GM19438 (cell line): Measurements from ENCODE around the gene STXBP1.

Experiments used
- ATAC-seq: cut with Tn5 transposase; IDR thresholded peaks from one replicate; pipeline ENCODE4 v1.9.1; 2021; ENCODE audit warnings: low read depth; ENCODE audit not compliant: unreplicated experiment

STXBP1 gene

DNA sequence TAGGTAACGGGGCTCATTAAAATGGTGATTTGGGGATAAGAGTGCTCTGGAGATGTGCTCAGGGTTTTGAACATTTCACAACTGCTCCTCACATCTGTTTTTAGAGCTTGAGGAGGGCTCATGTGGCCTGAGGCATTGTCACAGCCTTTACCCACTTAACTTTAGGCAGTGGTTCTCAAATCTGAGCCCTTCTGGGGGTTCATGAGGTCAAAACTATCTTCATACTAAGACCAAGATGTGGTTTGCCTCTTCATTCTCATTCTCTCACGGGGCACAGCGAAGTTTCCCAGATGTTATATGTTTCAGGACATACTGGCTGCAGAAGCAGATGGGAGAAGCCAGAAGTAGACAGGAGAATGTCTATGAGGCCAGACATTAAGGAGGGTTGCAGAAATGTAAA, 38.4 kb downstream of the STXBP1 start:
- no peak for ATAC-seq

DNA sequence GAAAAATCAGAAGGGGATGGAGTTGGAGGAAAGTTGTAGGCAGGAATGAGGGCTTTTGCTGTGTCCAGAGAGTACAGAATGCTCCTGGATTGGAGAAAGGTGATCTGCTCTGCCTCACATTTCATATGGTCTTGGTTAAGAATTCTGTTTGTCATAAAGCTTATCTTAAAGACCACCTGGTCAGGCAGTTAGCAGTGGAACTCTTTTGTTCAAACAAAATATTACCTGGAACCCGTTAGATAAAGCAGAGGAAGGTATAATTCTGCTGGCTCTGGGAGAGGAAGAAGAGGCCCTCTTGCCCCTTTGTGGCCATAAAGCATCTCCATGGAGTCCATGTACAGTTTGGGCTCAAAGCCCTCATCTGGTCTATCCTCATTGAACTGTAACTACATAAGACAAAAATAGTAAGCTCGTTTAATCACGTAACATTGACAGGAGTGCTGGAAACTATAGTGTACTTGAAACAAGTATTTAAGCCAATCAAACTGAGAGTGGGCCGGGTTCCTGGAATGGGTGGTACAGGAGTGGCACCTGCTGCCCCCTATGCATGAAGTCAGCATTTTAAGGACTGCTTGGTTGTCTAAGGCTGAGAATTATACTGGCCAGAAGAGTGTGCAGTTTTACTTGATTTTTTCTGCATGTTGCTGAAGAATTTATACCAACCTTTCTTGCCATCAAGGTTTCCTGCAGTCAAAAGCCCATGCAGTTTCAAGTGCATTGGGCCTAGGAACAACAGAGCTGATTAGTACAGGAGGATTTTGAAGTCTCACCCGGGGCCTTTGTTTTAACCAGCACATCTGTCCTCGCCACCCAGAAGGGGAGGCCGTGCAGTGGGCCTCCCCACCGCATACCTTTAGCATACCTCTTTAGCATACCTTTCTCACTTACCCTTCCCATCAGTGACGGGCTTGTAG, 39.9 kb downstream of the STXBP1 start:
- no peak for ATAC-seq

DNA sequence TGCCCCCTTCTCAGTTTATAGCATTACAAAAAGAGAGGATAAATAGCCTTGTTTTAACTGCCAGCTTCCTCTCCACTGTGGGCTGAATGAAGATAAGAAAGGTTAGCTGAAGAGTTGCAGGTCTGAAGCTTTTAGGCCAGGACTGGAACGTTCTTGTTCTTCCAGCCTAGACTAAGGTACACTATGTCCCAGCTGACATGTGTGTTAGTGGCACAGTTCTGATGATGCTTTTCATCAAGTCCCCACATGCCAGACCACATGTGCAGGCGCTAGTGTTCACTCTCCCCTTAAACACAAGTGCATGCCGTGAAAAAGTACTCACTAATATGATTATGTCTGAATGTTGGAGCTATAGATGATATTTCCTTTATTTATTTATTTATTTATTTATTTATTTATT, 40.7 kb downstream of the STXBP1 start:
- ATAC-seq = no peak

DNA sequence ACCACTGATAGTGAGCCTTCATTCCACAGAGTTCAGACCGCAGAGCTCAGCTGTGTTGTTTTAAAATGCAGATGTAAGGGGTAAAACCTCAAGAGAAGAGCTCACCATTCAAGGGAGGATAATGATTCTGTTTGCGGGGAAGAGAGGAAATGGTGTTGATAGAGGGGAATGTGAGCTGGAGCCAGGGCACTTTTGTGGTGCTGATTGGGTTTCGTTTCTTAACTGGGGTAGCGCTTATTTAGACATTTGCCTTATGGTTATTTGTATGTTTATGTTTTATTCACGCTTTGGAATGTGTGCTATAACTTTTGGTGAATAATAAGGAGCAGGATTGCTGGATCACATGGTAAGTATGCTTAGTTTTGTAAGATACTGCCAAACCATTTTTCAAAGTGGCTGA, 42.5 kb downstream of the STXBP1 start:
- no peak for ATAC-seq

DNA sequence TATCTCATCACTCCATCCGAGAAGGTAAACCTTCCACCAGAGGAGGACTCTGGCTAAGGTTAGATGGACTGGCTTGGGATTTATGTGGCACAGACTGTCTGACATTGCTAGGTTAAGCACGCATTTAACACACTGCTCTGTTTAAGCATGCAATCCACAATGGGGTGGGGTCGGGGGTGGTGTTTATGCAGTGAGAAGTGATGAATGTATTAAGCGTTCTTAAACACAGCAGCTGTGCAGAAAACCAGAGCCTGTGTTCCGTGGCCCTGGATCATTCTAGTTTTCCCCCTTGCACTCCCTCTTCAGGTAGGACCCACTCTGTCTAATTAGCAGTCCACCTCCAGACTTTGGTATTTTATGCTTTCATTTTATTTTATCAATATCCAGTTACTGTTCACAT, 46.4 kb downstream of the STXBP1 start:
- no peak for ATAC-seq

DNA sequence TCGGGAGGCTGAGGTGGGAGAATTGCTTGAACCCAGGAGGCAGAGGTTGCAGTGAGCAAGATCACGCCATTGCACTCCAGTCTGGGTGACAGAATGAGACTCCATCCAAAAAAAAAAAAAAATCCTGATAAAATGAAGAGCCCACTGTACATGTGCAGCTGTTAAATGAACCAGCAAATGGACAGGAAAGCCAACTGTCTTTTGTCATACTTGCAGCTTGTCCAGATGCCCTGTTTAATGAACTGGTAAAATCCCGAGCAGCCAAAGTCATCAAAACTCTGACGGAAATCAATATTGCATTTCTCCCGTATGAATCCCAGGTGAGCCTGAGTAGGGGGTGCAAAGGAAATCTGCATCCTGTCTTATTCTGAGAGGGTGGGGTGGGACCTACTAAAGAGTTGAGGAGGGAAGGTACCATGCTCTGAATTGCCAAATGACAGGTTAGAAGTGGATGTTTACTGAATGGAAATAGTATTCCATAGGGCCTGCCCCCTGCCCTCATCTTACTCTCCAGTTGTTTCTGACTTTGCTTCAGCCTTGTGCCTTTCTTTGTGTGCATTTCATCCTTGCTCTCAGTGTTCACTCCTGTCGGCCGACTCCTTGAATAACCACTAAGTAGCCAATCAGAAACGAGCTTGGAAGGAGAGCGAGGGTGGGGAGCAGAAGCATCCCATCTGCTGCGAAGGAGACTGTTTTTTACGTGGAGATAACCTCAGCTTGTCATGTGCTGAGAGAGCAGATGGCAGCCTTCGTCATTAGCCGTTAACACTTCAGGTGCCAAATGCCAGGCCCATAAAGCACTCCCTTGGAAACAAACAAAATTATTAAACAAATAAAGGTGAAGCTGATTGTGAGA, 49.0 kb downstream of the STXBP1 start:
- no peak for ATAC-seq

DNA sequence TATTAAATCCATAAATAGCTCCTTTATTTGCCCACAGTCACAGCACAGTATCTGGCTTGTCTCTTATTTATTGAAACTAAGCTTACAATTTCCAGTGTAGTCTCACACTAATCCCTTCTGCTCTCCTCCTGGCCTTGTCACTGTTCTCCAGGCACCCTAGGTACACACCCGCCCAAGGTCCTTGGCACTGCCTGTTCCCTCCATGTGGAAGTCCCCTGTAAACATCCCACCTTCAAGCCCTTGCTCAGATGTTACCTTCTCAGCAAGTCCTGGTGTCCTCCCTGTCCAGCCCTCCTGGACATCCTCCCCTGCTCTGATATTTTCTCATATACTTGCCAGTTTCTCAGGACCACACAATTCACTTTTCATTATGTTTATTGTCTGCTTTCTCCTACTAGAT, 50.5 kb downstream of the STXBP1 start:
- ATAC-seq = no peak

DNA sequence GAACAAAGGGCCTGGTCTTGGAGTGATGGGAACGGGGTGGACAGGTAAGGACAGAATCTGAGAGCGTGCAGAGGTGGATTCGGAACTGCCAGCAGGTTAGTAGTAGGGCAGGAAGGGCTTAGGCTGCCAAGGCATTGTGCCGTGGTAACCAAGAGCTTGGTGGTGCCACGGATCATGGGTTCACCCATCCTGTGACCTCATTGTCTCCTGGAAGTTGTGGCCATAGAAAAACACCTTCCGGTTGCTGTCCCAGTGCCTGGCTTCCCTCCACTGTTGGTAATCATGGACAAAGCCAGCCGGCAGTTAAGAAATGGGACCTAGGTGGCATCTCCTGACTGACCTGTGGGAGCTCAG, 52.2 kb downstream of the STXBP1 start:
- no peak for ATAC-seq

DNA sequence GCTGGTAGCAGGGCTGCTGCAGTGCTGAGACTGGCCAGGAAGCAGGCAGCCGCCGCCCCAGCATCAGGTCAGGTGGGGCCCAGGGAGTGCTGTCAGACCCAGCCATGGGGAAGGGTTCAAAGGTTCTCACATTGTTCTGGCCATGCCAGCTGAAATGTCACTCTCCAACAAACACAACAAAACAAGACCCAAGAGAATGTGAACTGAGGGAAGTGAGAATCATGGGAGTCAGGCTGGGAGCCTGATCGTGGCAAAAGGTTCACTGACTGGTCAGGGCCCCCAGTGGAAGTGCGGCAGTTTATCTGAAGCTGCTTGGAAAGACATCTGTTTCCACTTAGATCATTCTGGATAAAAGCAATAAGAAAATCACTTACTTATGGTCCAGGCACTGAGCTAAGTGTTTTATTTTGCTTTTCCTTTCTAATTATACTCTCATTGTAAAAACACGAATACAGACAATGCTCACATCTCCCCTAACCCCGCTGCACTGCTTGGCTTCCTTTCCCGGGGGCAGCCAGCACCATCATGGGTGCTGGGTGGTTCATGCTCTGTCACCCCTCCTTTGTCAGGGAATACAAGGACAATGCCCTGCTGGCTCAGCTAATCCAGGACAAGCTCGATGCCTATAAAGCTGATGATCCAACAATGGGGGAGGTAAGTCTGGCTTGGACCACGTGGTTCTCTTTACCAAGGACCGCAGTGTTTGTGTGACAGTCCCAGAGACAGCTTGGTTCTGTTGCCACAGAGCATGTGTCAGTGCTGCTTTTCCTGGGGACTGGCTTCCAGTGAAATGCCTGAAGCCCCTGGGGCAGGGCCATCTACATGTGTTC, 52.8 kb downstream of the STXBP1 start:
- ATAC-seq = no peak

DNA sequence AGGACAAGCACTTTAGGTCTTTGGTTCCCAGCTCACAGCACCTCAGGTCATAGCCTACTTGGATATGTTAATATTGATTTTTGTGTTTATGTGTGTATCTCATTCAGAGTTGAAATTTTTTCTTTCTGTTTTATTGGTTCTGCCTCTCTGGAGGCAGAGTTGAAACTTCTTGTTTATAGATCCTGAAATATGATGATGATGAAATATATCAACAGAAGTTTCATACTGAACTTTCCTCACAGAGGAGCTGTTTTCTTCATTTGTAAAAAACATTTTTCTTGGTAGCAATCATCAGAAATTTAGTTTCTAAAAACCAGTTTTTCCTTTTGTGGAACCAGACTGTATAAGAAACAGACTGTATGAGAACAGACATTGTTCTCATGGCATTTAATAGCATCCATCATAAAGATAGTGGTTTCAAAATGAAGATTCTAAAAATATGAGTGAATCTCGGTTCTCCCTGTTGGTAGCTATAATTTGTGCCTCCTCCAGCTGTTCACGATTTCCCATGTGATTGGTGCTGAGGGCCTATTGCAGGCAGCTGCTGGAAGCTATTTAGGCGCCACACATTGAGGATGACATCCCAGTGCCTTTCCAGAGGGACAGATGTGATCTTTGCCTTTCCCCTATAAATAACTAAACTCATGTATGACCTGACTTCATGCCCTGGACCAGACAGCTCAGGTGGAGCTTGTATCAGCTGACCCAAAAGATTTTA, 55.2 kb downstream of the STXBP1 start:
- no peak for ATAC-seq

DNA sequence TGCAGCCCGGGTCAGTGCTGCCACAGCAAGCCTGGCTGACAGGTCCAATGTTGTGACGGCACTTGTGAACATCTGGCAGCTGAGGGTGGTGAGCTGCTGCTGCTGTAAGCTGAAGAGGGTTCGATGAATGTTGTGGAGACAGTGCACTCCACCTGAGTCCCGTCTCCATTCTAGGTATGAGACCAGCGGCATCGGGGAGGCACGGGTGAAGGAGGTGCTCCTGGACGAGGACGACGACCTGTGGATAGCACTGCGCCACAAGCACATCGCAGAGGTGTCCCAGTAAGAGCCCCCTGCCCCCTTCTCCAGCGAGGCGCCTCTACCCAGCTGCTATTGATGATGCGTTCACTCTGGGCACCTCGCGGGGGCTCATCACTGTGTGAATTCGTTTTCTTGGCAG, 55.8 kb downstream of the STXBP1 start:
- no peak for ATAC-seq

DNA sequence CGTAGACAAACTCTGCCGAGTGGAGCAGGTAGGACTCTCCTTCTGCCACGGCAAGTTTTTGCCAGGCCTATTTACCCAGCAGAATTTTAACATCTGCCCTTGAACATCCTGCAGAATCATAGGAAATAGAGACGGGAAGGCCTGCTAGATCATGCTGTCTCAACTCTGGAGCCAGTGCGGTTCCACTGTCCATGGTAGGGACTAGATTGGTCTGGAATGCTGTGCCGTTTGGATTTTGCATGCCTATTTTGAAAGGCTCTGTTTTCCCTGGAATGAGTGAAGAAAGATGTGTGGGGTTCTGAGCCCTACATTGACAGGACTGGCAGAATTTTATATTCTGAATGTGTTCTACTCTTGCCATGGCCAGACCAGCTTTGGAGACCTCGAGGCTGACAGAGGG, 61.2 kb downstream of the STXBP1 start:
- no peak for ATAC-seq

DNA sequence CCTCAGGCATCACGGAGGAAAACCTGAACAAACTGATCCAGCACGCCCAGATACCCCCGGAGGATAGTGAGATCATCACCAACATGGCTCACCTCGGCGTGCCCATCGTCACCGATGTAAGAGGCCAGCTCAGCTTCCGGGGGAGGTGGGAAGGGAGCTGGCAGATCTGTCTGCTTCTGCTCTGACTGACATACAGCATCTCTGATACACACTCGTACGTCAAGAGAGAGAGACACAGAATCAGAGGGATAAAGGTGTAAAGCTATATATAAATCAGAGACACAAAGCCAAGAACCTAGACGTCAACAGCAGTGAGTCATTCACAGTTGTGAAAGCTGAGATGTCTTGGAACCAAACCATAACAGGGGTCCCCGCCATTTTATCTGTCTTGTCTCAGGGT, 64.6 kb downstream of the STXBP1 start:
- ATAC-seq = no peak

DNA sequence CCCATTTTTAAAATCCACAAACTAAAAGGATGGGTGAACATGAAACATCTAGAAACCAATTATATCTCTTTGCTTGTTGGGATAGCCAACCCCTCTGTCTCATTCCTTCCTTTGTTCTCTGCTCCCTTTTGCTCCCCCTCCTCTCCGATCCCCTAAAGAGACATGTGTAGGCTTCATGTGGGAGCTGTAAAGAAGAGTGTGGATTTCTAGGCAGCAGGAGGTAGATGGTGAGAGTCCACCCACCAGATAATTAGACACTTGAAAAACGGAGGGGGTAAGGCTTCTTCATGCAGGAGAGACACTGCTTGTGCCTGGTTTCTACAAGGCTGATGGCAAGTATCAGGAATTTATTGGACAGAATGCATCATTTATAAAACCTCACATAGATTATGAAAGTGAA, 67.4 kb downstream of the STXBP1 start:
- ATAC-seq = no peak

DNA sequence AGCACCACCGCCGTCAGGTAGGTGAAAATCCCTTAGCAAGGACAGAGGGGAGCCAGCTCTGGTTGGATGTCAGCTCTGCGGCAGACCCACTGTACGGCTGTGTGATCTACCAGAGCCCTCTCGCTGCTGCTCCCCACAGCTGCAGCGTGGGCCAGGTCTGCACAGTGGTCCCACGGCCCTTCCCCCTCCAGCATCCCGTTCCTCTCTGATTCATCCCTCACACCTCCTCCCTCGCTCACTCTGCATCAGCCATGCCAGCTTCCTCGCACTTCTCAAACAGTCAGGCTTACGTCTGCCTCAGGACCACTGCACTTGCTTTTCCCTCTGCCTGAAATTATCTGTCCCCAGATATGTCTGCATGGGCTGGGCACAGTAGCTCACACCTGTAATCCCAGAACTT, 68.1 kb downstream of the STXBP1 start:
- ATAC-seq = no peak

DNA sequence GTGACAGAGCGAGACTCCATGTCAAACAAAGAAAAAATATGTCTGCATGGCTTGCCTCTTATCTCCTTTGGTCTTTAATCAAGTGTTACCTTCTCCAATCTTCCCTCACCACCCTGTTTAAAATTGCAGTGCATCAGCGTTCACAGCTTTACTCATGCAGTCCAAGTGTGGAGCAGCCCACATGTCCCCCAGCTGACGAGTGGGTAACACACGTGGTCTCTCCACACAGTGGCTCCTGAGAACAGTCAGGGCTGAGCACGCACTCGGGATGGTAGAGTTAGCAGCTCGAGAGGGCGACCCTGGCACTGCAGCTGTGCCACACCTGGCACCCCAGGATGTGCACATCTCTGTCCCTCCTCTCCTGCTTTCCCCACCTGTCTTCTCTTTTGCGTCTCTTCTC, 68.8 kb downstream of the STXBP1 start:
- ATAC-seq = no peak

DNA sequence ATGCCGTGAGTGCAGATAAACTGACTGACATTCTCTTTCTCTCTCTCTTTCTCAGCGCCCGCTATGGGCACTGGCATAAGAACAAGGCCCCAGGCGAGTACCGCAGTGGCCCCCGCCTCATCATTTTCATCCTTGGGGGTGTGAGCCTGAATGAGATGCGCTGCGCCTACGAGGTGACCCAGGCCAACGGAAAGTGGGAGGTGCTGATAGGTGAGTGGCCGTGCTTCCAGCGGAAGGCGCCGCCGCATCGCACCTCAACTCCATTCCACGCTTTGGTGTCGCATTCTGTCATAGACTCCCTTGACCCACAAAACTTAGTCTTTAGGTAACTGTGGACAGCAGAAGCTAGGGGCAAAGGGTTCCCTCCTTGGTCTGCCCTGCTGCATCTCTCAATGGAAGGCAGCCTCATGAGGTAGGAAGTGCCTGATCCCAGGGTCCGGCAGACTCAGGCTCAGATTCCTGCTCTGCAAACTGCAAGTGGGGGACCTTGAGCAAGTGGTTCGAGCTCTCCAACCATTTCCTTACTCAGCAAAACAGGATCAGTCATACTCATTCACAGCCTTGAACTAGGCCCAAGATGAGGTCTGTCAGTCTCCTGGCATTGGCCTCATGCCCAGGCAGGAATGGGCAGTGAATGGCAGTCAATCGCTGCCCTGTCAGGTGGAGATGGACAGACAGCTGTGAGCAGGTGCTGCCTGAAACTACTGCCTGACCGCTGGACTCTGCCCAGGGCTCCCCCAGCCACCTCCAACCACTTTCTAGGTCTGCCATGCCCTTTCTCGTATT, 70.5 kb downstream of the STXBP1 start:
- ATAC-seq = no peak

DNA sequence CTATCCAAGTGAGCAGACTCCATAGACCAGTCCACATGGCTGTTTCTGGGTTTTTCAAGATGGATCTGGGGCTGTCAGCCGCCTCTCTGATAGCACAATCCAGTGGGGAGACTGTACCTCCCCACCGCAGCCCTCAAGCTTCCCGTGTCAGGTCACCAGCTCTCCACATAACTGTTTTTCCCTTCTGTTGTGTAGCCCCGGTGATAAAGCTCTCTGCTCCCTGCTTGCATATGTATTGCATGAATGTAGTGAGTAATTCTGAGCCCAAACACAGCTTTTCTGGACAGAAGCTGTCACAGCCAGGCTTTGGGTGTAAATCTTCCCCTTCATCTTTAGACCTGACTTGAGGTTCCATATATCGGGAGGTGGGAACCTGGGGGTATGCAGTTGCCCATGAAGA, 71.6 kb downstream of the STXBP1 start:
- ATAC-seq = no peak

DNA sequence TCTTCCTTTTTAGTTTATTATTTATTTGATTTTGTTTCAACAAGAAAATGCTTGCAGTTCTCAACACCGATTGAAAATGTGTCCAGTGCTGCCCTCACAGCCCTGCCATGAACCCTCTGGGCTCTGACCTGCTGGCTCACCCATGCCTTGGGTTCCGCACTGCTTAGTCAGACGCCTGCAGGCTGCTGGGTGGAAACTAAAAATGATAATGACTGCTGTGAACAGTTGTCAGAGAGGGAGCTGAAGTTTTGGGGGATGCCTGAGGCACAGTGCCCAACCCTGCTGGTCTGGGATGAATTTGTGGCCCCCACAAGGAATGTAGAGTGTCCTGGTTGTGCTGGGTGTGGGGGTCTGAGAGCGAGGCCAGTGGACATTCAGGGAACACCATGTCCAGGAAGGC, 72.5 kb downstream of the STXBP1 start:
- no peak for ATAC-seq
